22Rv1 (cell line): ENCODE results near the gene OR5A2.

Source experiments
- H3K27ac ChIP-seq: fragments of 450-650 bp; 2 replicates; pipeline ENCODE4 v1.5.1; 2017
- ZFX ChIP-seq: fragments of 450-650 bp; IDR thresholded peaks from 2 replicates; pipeline ENCODE4 v1.6.1; 2017; ENCODE audit warnings: antibody characterized with exemption, borderline replicate concordance
- TF ChIP-seq, protein P1 (sequence below): fragments of 450-650 bp; IDR thresholded peaks from 2 replicates; pipeline ENCODE4 v1.5.1; 2017; ENCODE audit warnings: mild to moderate bottlenecking

Gene OR5A2

DNA sequence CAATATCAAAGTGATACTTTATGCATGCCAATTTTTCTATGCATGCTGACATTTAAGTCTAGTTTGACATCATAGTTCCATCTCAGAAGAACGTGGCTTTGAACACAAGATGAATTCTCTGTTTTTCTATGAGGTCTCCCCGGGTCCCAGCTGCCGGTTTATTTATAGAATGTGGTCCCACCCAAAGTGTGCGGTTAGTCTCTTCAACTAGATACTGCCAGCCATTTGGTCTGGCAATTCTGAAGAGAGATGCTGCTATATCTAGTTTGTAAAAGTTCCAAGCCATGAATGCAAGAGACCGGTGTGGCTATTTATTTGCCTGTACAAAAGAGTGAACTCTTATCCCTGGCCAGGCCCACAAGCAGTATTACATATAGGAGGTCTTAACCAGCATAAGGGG is 9.2 kb downstream of the OR5A2 start:
- H3K27ac ChIP-seq = no peak overlapping the region
- TF ChIP-seq, protein P1, sequence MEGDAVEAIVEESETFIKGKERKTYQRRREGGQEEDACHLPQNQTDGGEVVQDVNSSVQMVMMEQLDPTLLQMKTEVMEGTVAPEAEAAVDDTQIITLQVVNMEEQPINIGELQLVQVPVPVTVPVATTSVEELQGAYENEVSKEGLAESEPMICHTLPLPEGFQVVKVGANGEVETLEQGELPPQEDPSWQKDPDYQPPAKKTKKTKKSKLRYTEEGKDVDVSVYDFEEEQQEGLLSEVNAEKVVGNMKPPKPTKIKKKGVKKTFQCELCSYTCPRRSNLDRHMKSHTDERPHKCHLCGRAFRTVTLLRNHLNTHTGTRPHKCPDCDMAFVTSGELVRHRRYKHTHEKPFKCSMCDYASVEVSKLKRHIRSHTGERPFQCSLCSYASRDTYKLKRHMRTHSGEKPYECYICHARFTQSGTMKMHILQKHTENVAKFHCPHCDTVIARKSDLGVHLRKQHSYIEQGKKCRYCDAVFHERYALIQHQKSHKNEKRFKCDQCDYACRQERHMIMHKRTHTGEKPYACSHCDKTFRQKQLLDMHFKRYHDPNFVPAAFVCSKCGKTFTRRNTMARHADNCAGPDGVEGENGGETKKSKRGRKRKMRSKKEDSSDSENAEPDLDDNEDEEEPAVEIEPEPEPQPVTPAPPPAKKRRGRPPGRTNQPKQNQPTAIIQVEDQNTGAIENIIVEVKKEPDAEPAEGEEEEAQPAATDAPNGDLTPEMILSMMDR = no peak
- no peak for TF ChIP-seq ZFX

- no peak overlapping the region for H3K27ac ChIP-seq
- TF ChIP-seq ZFX = no peak
- TF ChIP-seq, protein P1 = no peak
Observed at GRCh38 chr11:59416613-59417012, 9.6 kb downstream of the OR5A2 start.

DNA sequence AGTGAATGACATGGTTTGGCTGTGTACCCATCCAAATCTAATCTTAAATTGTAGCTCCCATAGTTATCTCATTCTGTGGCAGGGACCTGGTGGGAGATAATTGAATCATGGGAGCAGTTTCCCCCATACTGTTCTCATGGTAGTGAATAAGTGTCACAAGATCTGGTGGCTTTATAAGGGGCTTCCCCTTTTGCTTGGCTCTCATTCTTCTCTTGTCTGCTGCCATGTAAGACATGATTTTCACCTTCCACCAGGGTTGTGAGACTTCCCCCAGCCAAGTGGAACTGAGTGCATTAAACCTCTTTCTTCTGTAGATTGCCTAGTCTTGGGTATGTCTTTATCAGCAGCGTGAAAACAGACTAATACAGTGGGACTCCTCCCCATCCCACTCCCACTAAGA is 11.1 kb downstream of the OR5A2 start:
- H3K27ac ChIP-seq = no peak overlapping the region
- TF ChIP-seq, protein P1 = no peak
- TF ChIP-seq ZFX = no peak

DNA sequence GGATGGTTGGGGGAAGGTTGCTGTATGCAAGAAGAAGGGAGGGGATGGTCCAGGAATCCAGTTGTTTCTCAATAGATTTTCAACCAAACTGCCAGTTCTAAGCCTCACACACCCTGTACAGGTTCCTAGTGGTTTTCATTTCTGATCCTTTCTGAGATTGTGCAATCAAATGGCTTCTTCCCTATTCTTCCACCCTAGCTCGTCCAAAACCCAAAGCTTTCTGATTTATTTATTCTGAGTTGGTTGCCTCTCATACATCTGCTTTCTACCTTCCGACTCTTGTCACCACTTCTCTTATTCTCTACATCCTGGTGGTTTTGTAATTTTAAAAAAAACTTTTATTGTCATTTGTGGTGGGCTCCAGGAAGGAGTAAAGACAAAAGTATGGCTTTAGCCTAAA is 12.6 kb downstream of the OR5A2 start:
- TF ChIP-seq, protein P1 = no peak
- no peak for TF ChIP-seq ZFX
- no peak overlapping the region for H3K27ac ChIP-seq

DNA sequence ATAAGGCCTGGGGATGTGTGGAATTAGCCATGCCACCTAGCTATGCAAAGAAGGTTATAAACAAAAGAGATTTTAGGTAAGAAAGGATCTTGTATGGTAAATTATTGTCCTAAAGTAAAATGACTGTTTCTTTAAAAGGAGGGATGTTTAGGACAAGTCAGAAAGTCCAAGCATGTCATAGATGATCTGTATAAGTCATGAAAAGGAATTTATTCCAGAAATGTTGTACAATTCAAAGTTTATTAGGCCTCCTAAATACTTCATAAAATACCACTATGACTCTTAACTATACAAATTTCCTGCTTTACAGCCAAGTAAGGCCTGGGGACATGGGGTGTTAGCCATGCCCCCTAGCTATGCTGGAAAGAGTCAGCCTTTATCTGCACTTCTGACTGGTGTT is 22.7 kb downstream of the OR5A2 start:
- no peak overlapping the region for H3K27ac ChIP-seq
- TF ChIP-seq, protein P1 = no peak

- TF ChIP-seq ZFX = no peak
- TF ChIP-seq, protein P1 = no peak
- no peak overlapping the region for H3K27ac ChIP-seq
Observed at GRCh38 chr11:59401262-59401552, 25.0 kb downstream of the OR5A2 start.

GRCh38 chr11:59400461-59401261 is 25.6 kb downstream of the OR5A2 start:
- TF ChIP-seq ZFX = no peak
- TF ChIP-seq, protein P1 = no peak

More at GRCh38 chr11:59400461-59401261, 25.6 kb downstream of the OR5A2 start:
- no peak overlapping the region for H3K27ac ChIP-seq
